ENCODE data around the gene PATL2. TPM values are rescaled to one million over a fixed set of nuclear protein-coding genes. Genes with fewer than 3 reads are reported as not detected.

Gene PATL2
- total and polyA plus RNA-seq, 2 experiments from 2014 or later: 0.33 to 0.49 TPM

- Histone ChIP-seq H3K27me3 (no peaks in the 10 kb centered on the region), H3K27ac (no peak overlapping the region), H3K4me3 (no peak overlapping the region), H3K36me3 (peaks cover 31% of the 10 kb centered on the region), H3K9me3 (ENCODE audit: low read depth) (no peaks in the 10 kb centered on the region), H3K4me1 (ENCODE audit: low read depth) (peaks cover 20% of the 10 kb centered on the region)
- no peak for DNase-seq (ENCODE audit: low read depth in 1 of 2, low spot score in 1 of 2)
- TF ChIP-seq, protein P1, sequence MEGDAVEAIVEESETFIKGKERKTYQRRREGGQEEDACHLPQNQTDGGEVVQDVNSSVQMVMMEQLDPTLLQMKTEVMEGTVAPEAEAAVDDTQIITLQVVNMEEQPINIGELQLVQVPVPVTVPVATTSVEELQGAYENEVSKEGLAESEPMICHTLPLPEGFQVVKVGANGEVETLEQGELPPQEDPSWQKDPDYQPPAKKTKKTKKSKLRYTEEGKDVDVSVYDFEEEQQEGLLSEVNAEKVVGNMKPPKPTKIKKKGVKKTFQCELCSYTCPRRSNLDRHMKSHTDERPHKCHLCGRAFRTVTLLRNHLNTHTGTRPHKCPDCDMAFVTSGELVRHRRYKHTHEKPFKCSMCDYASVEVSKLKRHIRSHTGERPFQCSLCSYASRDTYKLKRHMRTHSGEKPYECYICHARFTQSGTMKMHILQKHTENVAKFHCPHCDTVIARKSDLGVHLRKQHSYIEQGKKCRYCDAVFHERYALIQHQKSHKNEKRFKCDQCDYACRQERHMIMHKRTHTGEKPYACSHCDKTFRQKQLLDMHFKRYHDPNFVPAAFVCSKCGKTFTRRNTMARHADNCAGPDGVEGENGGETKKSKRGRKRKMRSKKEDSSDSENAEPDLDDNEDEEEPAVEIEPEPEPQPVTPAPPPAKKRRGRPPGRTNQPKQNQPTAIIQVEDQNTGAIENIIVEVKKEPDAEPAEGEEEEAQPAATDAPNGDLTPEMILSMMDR (IDR thresholded peaks at IDR 0.05; ENCODE audit: low read depth, low read length): no peak
Observed at GRCh38 chr15:44719293-44719999, 8.3 kb upstream of the PATL2 start.

- TF ChIP-seq, protein P1 (IDR thresholded peaks at IDR 0.05; ENCODE audit: low read depth, low read length): no peak
- H3K4me1 ChIP-seq (ENCODE audit: low read depth): peaks cover 20% of the 10 kb centered on the region
Observed at GRCh38 chr15:44718927-44719292, 7.8 kb upstream of the PATL2 start.

GRCh38 chr15:44718180-44718926 is 7.2 kb upstream of the PATL2 start:
- TF ChIP-seq, protein P1 (IDR thresholded peaks at IDR 0.05; ENCODE audit: low read depth, low read length): no peak
- Histone ChIP-seq H3K4me3 (no peak overlapping the region), H3K27me3 (no peaks in the 10 kb centered on the region), H3K4me1 (ENCODE audit: low read depth) (peaks cover 20% of the 10 kb centered on the region), H3K9me3 (ENCODE audit: low read depth) (no peaks in the 10 kb centered on the region), H3K36me3 (peaks cover 31% of the 10 kb centered on the region), H3K27ac (no peak overlapping the region)
- no peak for DNase-seq (ENCODE audit: low read depth in 1 of 2, low spot score in 1 of 2)

More at GRCh38 chr15:44718927-44719292, 7.8 kb upstream of the PATL2 start:
- Histone ChIP-seq H3K27ac (no peak overlapping the region), H3K9me3 (ENCODE audit: low read depth) (no peaks in the 10 kb centered on the region), H3K27me3 (no peaks in the 10 kb centered on the region), H3K36me3 (peaks cover 31% of the 10 kb centered on the region), H3K4me3 (no peak overlapping the region)
- DNase-seq (ENCODE audit: low read depth in 1 of 2, low spot score in 1 of 2): no peak

GRCh38 chr15:44716983-44717602 is 6.0 kb upstream of the PATL2 start:
- H3K27ac ChIP-seq: no peak overlapping the region
- H3K27me3 ChIP-seq: no peaks in the 10 kb centered on the region
- peaks cover 31% of the 10 kb centered on the region for H3K4me1 ChIP-seq (ENCODE audit: low read depth)
- DNase-seq (ENCODE audit: low read depth in 1 of 2, low spot score in 1 of 2): no peak
- H3K36me3 ChIP-seq: peaks cover 31% of the 10 kb centered on the region
- TF ChIP-seq, protein P1 (IDR thresholded peaks at IDR 0.05; ENCODE audit: low read depth, low read length): no peak
- no peaks in the 10 kb centered on the region for H3K9me3 ChIP-seq (ENCODE audit: low read depth)
- H3K4me3 ChIP-seq: no peak overlapping the region

DNA sequence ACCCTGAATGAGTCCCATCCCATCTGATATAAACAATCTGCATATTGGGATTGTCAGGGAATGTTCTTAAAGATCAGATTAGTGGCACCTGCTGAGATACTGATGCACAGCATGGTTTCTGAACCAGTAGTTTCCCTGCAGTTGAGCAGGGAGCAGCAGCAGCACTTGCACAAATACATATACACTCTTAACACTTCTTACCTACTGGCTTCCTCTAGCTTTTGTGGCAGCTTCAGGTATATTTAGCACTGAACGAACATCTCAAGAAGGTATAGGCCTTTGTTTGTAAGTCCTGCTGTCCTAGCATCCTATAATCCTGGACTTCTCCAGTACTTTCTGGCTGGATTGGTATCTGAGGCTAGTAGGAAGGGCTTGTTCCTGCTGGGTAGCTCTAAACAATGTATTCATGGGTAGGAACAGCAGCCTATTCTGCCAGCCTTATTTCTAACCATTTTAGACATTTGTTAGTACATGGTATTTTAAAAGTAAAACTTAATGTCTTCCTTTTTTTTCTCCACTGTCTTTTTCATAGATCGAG is 4.7 kb upstream of the PATL2 start:
- TF ChIP-seq, protein P1 (IDR thresholded peaks at IDR 0.05; ENCODE audit: low read depth, low read length): no peak
- Histone ChIP-seq H3K27me3 (no peaks in the 10 kb centered on the region), H3K9me3 (ENCODE audit: low read depth) (no peaks in the 10 kb centered on the region), H3K27ac (peak overlapping the region; percentile 62), H3K4me1 (ENCODE audit: low read depth) (peaks cover 31% of the 10 kb centered on the region), H3K4me3 (no peak overlapping the region), H3K36me3 (peaks cover 31% of the 10 kb centered on the region)
- no peak for DNase-seq (ENCODE audit: low read depth in 1 of 2, low spot score in 1 of 2)

Measured in cardiac muscle cell (in vitro differentiated cells and primary cell).